Heart left ventricle (tissue), 13 donors: Measurements from ENCODE around the gene SACS.

ENCODE experiments used
- CTCF ChIP-seq, 12 donors: fragments of 200-600 bp; sonication (generic) in 4 of 12; IDR thresholded peaks; one replicate each; pipeline versions ENCODE4 v1.5.0 to v1.8.0; 2018 to 2022; ENCODE audit warnings: antibody characterized with exemption in 12 of 12, mild to moderate bottlenecking in 5 of 12
- POLR2A ChIP-seq, 2 donors: fragments of 450-650 bp; IDR thresholded peaks; one replicate each; pipeline ENCODE4 v1.6.1; 2017; ENCODE audit warnings: antibody characterized with exemption in 2 of 2, mild to moderate bottlenecking in 2 of 2, moderate library complexity in 2 of 2
- donor health status: ischemic (EF 13 %, LVEDD 7.1; RV severe dilation, severe dysfunction).
- donor health status: DM: no; HTN: yes; CAD: no.
- donor health status: DM: no; HTN: no; CAD: no.
- donor health status: ischemic (EF 25% LVEDD 6.9; RV normal size, moderate dysfunction).
- donor health status: ischemic (EF 25% LVEDD 5.7; RV mildly dilated, moderate dysfunction).
- donor health status: ischemic (EF 35%, LVEDD 5.7; RV mildly dilated, moderate dysfunction).
- donor health status: nonischemic (EF 11% LVEDD 7.7; RV severe dilation, severe dysfunction).
- donor health status: DM: yes; HTN: yes; CAD: no.
- donor health status: PGD.
- donor health status: ischemic (EF 29% LVEDD 5.4; RV normal size, mild dysfunction).
- donor health status: nonischemic (EF 23%, LVEDD 6.1; RV moderate dilation, normal function).

GRCh38 chr13:23359882-23360281, 73.6 kb downstream of the SACS start:
- TF ChIP-seq CTCF (IDR thresholded peaks at IDR 0.05), result no peak
- no peak for TF ChIP-seq POLR2A (IDR thresholded peaks at IDR 0.05)
